ENCODE data around the gene CCL19. TPM values are rescaled to one million over a fixed set of nuclear protein-coding genes. Genes with fewer than 3 reads are reported as not detected.

CCL19 gene
- total RNA-seq, 6 experiments from 2014 or later: 0.77 to 6.5 (median 1.1) TPM

- no peaks in the 10 kb centered on the region for H3K27me3 ChIP-seq
- H3K9me3 ChIP-seq: no peaks in the 10 kb centered on the region
- no peak overlapping the region for H3K4me3 ChIP-seq
- ATAC-seq (no peak), DNase-seq (no peak)
- H3K36me3 ChIP-seq: no peaks in the 10 kb centered on the region
- intact Hi-C loops (cut with DNase I): no loop called here
- TF ChIP-seq CTCF (IDR thresholded peaks at IDR 0.05): no peak
- no peak for TF ChIP-seq POLR2A (IDR thresholded peaks at IDR 0.05)
- peaks cover 0 to 5% (median 1%) of the 10 kb centered on the region in 4 donors for H3K4me1 ChIP-seq
- H3K27ac ChIP-seq: no peak overlapping the region
These were observed 3.7 kb upstream of the CCL19 start for GRCh38 chr9:34694811-34695210.

DNA sequence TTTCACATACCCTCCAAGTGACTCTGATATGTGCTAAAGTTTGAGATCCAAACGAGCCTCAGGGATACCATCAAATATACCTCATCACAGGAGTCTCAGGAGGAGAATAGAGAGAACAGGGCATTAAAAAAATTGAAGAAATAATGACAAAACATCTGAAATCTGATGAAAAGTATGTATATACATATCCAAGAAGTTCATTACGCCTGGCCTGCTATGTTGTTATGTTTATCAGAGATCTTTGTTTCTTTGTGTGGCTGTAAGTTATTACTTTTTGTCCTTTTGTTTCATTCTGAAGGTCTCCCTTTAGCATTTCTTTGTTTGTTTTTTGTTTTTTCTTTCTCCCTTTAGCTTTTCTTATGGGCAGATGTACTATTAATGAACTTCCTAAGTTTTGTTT, 2.5 kb upstream of the CCL19 start:
- WGBS (ENCODE audit: insufficient coverage, low coverage, low lambda C conversion rate, missing lambda C conversion rate): 42% methylated on average over 2 of the region's 2 CpGs
- no peak overlapping the region for H3K27ac ChIP-seq
- H3K4me3 ChIP-seq: no peak overlapping the region
- no peaks in the 10 kb centered on the region for H3K9me3 ChIP-seq
- no peak for ATAC-seq
- no peak for DNase-seq
- no peaks in the 10 kb centered on the region for H3K27me3 ChIP-seq
- intact Hi-C loops (cut with DNase I): no loop called here
- H3K36me3 ChIP-seq: no peaks in the 10 kb centered on the region
- TF ChIP-seq CTCF (IDR thresholded peaks at IDR 0.05): no peak
- no peak for TF ChIP-seq POLR2A (IDR thresholded peaks at IDR 0.05)
- H3K4me1 ChIP-seq: peaks cover 0 to 17% (median 8%) of the 10 kb centered on the region in 4 donors

DNA sequence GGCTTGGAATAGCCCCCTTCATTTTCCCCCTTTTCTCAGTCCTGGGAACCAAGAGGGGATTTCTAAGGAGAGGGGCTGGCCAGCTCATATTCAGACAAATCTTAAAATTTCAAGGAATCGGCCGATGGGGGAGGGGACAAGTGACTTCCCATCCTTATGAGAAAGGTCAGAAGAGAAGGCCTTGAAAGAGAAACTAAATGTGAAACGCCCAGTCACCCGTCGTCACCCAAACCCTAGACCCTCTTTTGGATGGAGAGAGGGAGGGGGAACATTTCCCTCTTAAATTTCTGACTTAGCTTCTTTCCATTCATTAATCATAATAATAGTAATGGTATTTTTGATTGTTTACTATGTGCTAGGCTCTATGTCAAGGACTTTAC, 850 bp upstream of the CCL19 start:
- TF ChIP-seq CTCF (IDR thresholded peaks at IDR 0.05) (no peak), POLR2A (IDR thresholded peaks at IDR 0.05) (no peak)
- DNase-seq (no peak), ATAC-seq (no peak)
- intact Hi-C loops (cut with DNase I): no loop called here
- Histone ChIP-seq H3K4me1 (peaks cover 0 to 27% (median 13%) of the 10 kb centered on the region in 4 donors), H3K27ac (no peak overlapping the region), H3K9me3 (no peaks in the 10 kb centered on the region), H3K4me3 (no peak overlapping the region), H3K27me3 (no peaks in the 10 kb centered on the region), H3K36me3 (no peaks in the 10 kb centered on the region)
- WGBS (ENCODE audit: insufficient coverage, low coverage, low lambda C conversion rate, missing lambda C conversion rate): 64% methylated on average over 5 of the region's 5 CpGs

DNA sequence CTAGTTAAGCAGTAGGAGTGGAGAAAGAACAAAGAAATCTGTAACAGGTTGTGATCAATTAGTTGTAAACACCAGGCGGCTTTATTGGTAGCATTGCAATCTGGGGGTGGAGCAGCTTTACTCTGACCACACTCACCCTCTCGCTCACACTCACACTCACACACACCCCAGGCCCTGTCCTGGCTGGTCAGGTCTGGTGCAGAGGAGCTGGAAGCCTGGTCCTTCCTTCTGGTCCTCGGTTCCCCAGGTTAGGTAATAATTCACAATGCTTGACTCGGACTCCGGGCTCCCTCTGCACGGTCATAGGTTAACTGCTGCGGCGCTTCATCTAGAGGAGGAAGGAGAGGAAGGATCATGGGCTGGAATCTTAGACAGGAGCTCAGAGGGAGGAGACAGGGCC, 1.6 kb downstream of the CCL19 start:
- Histone ChIP-seq H3K27ac (peak overlapping the region in 2 of 3 donors; percentile 32 to 70), H3K9me3 (no peaks in the 10 kb centered on the region), H3K4me3 (peak overlapping the region in 1 of 3 donors; percentile 16), H3K4me1 (peaks cover 0 to 29% (median 13%) of the 10 kb centered on the region in 4 donors), H3K36me3 (no peaks in the 10 kb centered on the region), H3K27me3 (no peaks in the 10 kb centered on the region)
- intact Hi-C loops (cut with DNase I): no loop called here
- ATAC-seq (peak; percentile 13 to 60 (median 52)), DNase-seq (peak in 2 of 3 donors; percentile 59)
- no peak for TF ChIP-seq CTCF (IDR thresholded peaks at IDR 0.05)
- 31% methylated on average over 8 of the region's 8 CpGs for WGBS (ENCODE audit: insufficient coverage, low coverage, low lambda C conversion rate, missing lambda C conversion rate)

DNA sequence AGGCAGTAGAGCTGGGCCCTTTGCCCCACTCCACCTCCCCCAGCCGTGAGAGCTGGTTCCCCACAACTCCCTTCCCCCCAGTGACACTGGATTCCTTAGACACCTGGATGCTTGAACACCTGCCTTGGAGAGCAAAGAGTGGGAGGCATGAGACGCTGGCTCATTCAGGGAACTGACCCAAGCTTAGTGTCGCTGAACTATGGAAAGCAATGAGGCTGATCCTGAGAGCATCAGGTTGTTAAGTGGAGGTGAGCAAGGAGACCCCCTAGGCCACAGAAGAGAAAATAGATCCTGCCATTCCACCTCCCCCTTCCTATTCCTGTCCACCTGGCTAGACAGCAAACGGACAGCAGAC, 2.0 kb downstream of the CCL19 start:
- DNase-seq: no peak
- intact Hi-C loops (cut with DNase I): no loop called here
- Histone ChIP-seq H3K4me3 (no peak overlapping the region), H3K4me1 (peaks cover 0 to 29% (median 13%) of the 10 kb centered on the region in 4 donors), H3K27ac (peak overlapping the region in 2 of 3 donors; percentile 32 to 70), H3K36me3 (no peaks in the 10 kb centered on the region), H3K9me3 (no peaks in the 10 kb centered on the region), H3K27me3 (no peaks in the 10 kb centered on the region)
- TF ChIP-seq CTCF (IDR thresholded peaks at IDR 0.05) (no peak), POLR2A (IDR thresholded peaks at IDR 0.05) (no peak)
- WGBS (ENCODE audit: insufficient coverage, low coverage, low lambda C conversion rate, missing lambda C conversion rate): 40% methylated on average over 2 of the region's 4 CpGs
- ATAC-seq: peak in 3 of 4 donors; percentile 17 to 49 (median 42)

Measured in right lobe of liver (tissue), 6 donors.